HCT116 (cell line): Measurements from ENCODE around the gene TMEM134. TPM values are rescaled to one million over a fixed set of nuclear protein-coding genes. Genes with fewer than 3 reads are reported as not detected.
"Not testable (repeated sequence)": the region's sequence is repeated elsewhere in the genome, so short reads cannot be mapped to it uniquely, and the experiment has no call there.

Experiments
- ATAC-seq: fragments of 200-7000 bp; cut with Tn5 transposase; 2 replicates; pipeline ENCODE4 v1.9.1; 2020; ENCODE audit warnings: mild to moderate bottlenecking, moderate library complexity
- BruUV-seq: library from RNA; stranded (reverse); fragments of 400-500 nt; replicated peaks from 2 replicates; lab custom pipeline; 2021; lab: Mats Ljungman, UMichigan
- CTCF ChIA-PET: fragments of 300-600 bp; sonication (Branson Sonifier 250); formaldehyde crosslinking; loops from one replicate; lab custom pipeline; 2021; ENCODE audit warnings: antibody characterized with exemption; lab: Charles Lee
- POLR2A ChIA-PET: fragments of 300-600, 350-600 bp; sonication (Branson Sonifier 250); formaldehyde crosslinking; loops from one replicate; lab custom pipeline; 2021; ENCODE audit warnings: antibody characterized with exemption; lab: Charles Lee
- RAD21 ChIA-PET, 2 experiments: fragments of 300-600 bp; sonication (Branson Sonifier 250); formaldehyde crosslinking; loops; one replicate each; lab custom pipeline; 2023; ENCODE audit warnings: low total read pairs in 2 of 2; ENCODE audit not compliant: uncharacterized antibody in 2 of 2, unreplicated experiment in 2 of 2, low non-redundant PET in 1 of 2; lab: Charles Lee
- DNase-seq: peaks from one replicate; pipeline ENCODE4 v3.0.0-alpha.2; 2010; ENCODE audit warnings: low read depth, low spot score
- H2AFZ ChIP-seq: fragments of 200-600 bp; shearing (Covaris generic), sonication (generic); 2 replicates; pipeline ENCODE4 v1.6.1; 2017; ENCODE audit warnings: low read depth, mixed run types, mixed read lengths, antibody characterized with exemption, low read length; ENCODE audit not compliant: poor library complexity, severe bottlenecking
- H3K27ac ChIP-seq: 2 replicates; pipeline ENCODE4 v1.5.1; 2012; ENCODE audit warnings: low read depth, low read length
- H3K27me3 ChIP-seq: fragments of 200-600 bp; sonication (generic); 2 replicates; pipeline ENCODE4 v1.6.1; 2016; ENCODE audit warnings: mixed run types, low read length, mixed read lengths; ENCODE audit not compliant: insufficient read depth
- H3K36me3 ChIP-seq, 2 experiments: fragments of 200-500 bp in 1 of 2; fragments of 200-600 bp in 1 of 2; sonication (Bioruptor generic) in 1 of 2; sonication (generic) in 1 of 2; 2 replicates each; pipeline versions ENCODE4 v1.5.1 to v1.6.1; 2014 to 2016; ENCODE audit warnings: low read length in 2 of 2, inconsistent platforms in 1 of 2, mixed read lengths in 1 of 2, mixed run types in 1 of 2; ENCODE audit not compliant: insufficient read depth in 2 of 2, control insufficient read depth in 1 of 2
- H3K4me1 ChIP-seq, 2 experiments: fragments of 200-600 bp in 1 of 2; sonication (generic) in 1 of 2; 2 replicates each; pipeline versions ENCODE4 v1.5.1 to v1.6.1; 2012 to 2017; ENCODE audit warnings: low read length in 2 of 2, inconsistent platforms in 1 of 2, mild to moderate bottlenecking in 1 of 2, mixed read lengths in 1 of 2, mixed run types in 1 of 2, moderate library complexity in 1 of 2; ENCODE audit not compliant: insufficient read depth in 2 of 2, control insufficient read depth in 1 of 2
- H3K4me2 ChIP-seq: fragments of 200-600 bp; sonication (generic); 2 replicates; pipeline ENCODE4 v1.6.1; 2017; ENCODE audit warnings: mixed run types, low read length, mixed read lengths
- H3K4me3 ChIP-seq, 2 experiments: fragments of 200-600 bp in 1 of 2; sonication (generic) in 1 of 2; replicated peaks in 1 of 2; 2 replicates each; pipeline ENCODE4 v1.5.1; 2011 to 2016; ENCODE audit warnings: low read length in 2 of 2, control low read depth in 1 of 2, low read depth in 1 of 2, mild to moderate bottlenecking in 1 of 2, mixed read lengths in 1 of 2, mixed run types in 1 of 2
- H3K79me2 ChIP-seq: fragments of 200-600 bp; sonication (generic); 2 replicates; pipeline ENCODE4 v1.6.1; 2017; ENCODE audit warnings: mild to moderate bottlenecking, mixed run types, low read length, moderate library complexity, mixed read lengths; ENCODE audit not compliant: insufficient read depth
- H3K9ac ChIP-seq: fragments of 200-600 bp; sonication (generic); 2 replicates; pipeline ENCODE4 v1.6.1; 2016; ENCODE audit warnings: low read length, mixed read lengths
- H3K9me2 ChIP-seq: fragments of 200-600 bp; sonication (generic), shearing (Covaris generic); 2 replicates; pipeline ENCODE4 v1.6.1; 2017; ENCODE audit warnings: mixed run types, mild to moderate bottlenecking, moderate library complexity; ENCODE audit not compliant: insufficient read depth
- H3K9me3 ChIP-seq, 2 experiments: fragments of 200-500 bp in 1 of 2; fragments of 200-600 bp in 1 of 2; sonication (Bioruptor generic) in 1 of 2; sonication (generic) in 1 of 2; 2 replicates each; pipeline ENCODE4 v1.6.1; 2014 to 2017; ENCODE audit warnings: low read length in 2 of 2, mixed read lengths in 2 of 2, inconsistent platforms in 1 of 2, low read depth in 1 of 2, mild to moderate bottlenecking in 1 of 2, mixed run types in 1 of 2, moderate library complexity in 1 of 2; ENCODE audit not compliant: control insufficient read depth in 1 of 2, insufficient read depth in 1 of 2
- H4K20me1 ChIP-seq: fragments of 200-600 bp; sonication (generic), shearing (Covaris generic); 2 replicates; pipeline ENCODE4 v1.6.1; 2017; ENCODE audit warnings: mixed run types, mild to moderate bottlenecking, moderate library complexity; ENCODE audit not compliant: insufficient read depth
- CBX3 ChIP-seq: IDR thresholded peaks from 2 replicates; pipeline ENCODE4 v1.6.1; 2012; ENCODE audit warnings: low read depth
- CEBPB ChIP-seq: IDR thresholded peaks from 2 replicates; pipeline ENCODE4 v1.6.1; 2012; ENCODE audit warnings: low read depth
- POLR2AphosphoS5 ChIP-seq: IDR thresholded peaks from 2 replicates; pipeline ENCODE4 v1.6.1; 2011; ENCODE audit warnings: mild to moderate bottlenecking, low read depth, low read length, moderate library complexity
- YY1 ChIP-seq: IDR thresholded peaks from 2 replicates; pipeline ENCODE4 v1.6.1; 2011; ENCODE audit warnings: low read length, low read depth, moderate library complexity, mild to moderate bottlenecking; ENCODE audit not compliant: insufficient replicate concordance; ENCODE audit errors: extremely low read depth
- intact Hi-C: fragments of 100-400 bp; cut with micrococcal nuclease; formaldehyde crosslinking; loops from 2 replicates; pipeline ENCODE4 v1.10.0; 2022
- total RNA-seq: library from RNA; stranded (reverse); gene quantifications from one replicate; pipeline ENCODE4 v1.2.1, GENCODE V29; 2021; ENCODE audit not compliant: unreplicated experiment
- TF ChIP-seq, protein P1 (sequence below): IDR thresholded peaks from 2 replicates; pipeline ENCODE4 v1.6.1; 2012

TMEM134 gene
- total RNA-seq, 1 experiment from 2014 or later, result 44.2 TPM

DNA sequence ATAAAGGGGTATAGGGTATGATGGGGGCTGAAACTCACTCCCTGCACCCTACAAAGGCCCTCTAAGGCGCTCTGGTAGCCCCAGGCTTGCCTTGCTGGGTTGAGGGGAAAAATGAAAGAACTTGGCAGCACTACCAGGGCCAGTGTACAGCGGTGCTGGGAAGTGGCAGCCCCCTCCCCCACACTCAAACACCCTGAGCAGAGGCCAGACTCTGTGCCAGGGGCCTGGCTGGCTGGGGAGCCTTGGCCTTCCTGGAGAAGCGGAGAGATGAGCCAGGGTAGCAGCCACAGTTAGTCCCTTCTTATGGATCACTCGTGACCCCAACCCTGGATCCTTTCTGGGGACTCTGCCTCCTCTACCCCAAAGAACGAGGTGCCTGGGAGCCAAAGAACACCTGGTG is 2.7 kb downstream of the TMEM134 start:
- H3K27ac ChIP-seq, result peak overlapping the region; percentile 98
- no peak for DNase-seq

GRCh38 chr11:67465530-67465929 is 3.5 kb downstream of the TMEM134 start:
- RAD21 ChIA-PET, result interaction anchor here in 1 of 2 experiments (0.6 kb wide), 1 partner anchor 74 kb away, joined by 3 read pairs; the partner anchor contains the start of gene RAD9A

More for the DNA sequence above, 2.7 kb downstream of the TMEM134 start:
- no peaks in the 10 kb centered on the region for H3K9me3 ChIP-seq
- TF ChIP-seq YY1 (no peak), CEBPB (no peak), CBX3 (no peak)
- TF ChIP-seq, protein P1, sequence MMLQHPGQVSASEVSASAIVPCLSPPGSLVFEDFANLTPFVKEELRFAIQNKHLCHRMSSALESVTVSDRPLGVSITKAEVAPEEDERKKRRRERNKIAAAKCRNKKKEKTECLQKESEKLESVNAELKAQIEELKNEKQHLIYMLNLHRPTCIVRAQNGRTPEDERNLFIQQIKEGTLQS, result no peak
- peaks cover 35 to 59% of the 10 kb centered on the region in 2 experiments for H3K4me1 ChIP-seq
- H3K9me2 ChIP-seq, result no peaks in the 10 kb centered on the region
- H3K4me3 ChIP-seq, result no peak overlapping the region
- no TSS peak for BruUV-seq
- no peaks in the 10 kb centered on the region for H4K20me1 ChIP-seq
- no peak overlapping the region for H3K9ac ChIP-seq
- RAD21 ChIA-PET, result no interaction called here
- intact Hi-C loops, result loop anchor here (5.0 kb wide), 1 partner anchor 114 kb away; the partner anchor contains the start of gene POLD4
- no peaks in the 10 kb centered on the region for H3K27me3 ChIP-seq
- H2AFZ ChIP-seq, result no peak overlapping the region
- POLR2A ChIA-PET, result interaction anchor here (1.0 kb wide), 1 partner anchor 8 kb away, joined by 3 read pairs; no protein-coding TSS in a partner anchor
- CTCF ChIA-PET, result interaction anchor here (1.5 kb wide), 1 partner anchor 27 kb away, joined by 3 read pairs; no protein-coding TSS in a partner anchor
- H3K36me3 ChIP-seq, result no peaks in the 10 kb centered on the region
- peak overlapping the region; percentile 100 for H3K4me2 ChIP-seq
- ATAC-seq, result no peak
- H3K79me2 ChIP-seq, result peaks cover 15% of the 10 kb centered on the region; the same call in 1 of the 2 replicates

More at GRCh38 chr11:67465530-67465929, 3.5 kb downstream of the TMEM134 start:
- POLR2A ChIA-PET, result interaction anchor here (1.0 kb wide), 1 partner anchor 8 kb away, joined by 3 read pairs; no protein-coding TSS in a partner anchor
- Histone ChIP-seq H3K4me1 (peaks cover 35 to 59% of the 10 kb centered on the region in 2 experiments), H3K4me3 (peak overlapping the region; percentile 87 to 96), H3K4me2 (peak overlapping the region; percentile 100), H3K9ac (peak overlapping the region; percentile 97), H3K27ac (peak overlapping the region; percentile 98), H3K79me2 (peaks cover 15% of the 10 kb centered on the region; the same call in 1 of the 2 replicates)
- CTCF ChIA-PET, H3K9me2 ChIP-seq, H3K36me3 ChIP-seq, H3K9me3 ChIP-seq, ATAC-seq, DNase-seq, BruUV-seq, H2AFZ ChIP-seq, H4K20me1 ChIP-seq, H3K27me3 ChIP-seq: not testable (repeated sequence)
- intact Hi-C loops, result loop anchor here (2.0 to 5.0 kb wide), 2 partner anchors 37 to 113 kb away; partner anchors contain the start of genes POLD4 and RPS6KB2
- TF ChIP-seq POLR2AphosphoS5, result peak; percentile 51; the same call in 1 of the 2 replicates
